Choroid plexus epithelial cell (primary cell): ENCODE data around the gene ZNF827.

Experiments
- DNase-seq: peaks from one replicate; pipeline ENCODE4 v3.0.0-alpha.2; 2010; ENCODE audit warnings: low read depth
- H3K4me3 ChIP-seq: 2 replicates; pipeline ENCODE4 v1.5.1; 2011; ENCODE audit warnings: low read depth, mild to moderate bottlenecking, control low read depth, low read length, moderate library complexity
- TF ChIP-seq, protein P1 (sequence below): conservative IDR thresholded peaks from 2 replicates; pipeline ENCODE4 v1.5.1; 2011; ENCODE audit warnings: low read depth, mild to moderate bottlenecking, control low read depth, inconsistent platforms, low read length, moderate library complexity

Gene ZNF827

DNA sequence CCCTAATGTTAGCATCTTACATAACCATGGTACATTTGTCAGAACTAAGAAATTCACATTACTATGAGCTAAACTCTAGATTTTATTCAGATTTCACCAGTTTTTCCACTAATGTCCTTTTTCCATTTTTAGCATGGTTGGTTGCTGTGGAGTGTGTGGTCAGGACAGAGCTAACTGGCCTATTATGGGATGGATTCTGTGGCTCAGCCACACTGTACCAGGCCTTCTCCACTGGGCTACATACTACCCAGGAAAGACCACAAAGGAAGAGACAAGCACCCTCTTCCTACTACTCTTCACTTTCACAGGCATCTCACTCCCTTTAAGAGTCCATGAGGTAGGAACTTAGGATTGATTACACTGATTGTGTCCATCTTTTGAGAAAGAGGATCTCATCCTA is 67.4 kb downstream of the ZNF827 start:
- TF ChIP-seq, protein P1, sequence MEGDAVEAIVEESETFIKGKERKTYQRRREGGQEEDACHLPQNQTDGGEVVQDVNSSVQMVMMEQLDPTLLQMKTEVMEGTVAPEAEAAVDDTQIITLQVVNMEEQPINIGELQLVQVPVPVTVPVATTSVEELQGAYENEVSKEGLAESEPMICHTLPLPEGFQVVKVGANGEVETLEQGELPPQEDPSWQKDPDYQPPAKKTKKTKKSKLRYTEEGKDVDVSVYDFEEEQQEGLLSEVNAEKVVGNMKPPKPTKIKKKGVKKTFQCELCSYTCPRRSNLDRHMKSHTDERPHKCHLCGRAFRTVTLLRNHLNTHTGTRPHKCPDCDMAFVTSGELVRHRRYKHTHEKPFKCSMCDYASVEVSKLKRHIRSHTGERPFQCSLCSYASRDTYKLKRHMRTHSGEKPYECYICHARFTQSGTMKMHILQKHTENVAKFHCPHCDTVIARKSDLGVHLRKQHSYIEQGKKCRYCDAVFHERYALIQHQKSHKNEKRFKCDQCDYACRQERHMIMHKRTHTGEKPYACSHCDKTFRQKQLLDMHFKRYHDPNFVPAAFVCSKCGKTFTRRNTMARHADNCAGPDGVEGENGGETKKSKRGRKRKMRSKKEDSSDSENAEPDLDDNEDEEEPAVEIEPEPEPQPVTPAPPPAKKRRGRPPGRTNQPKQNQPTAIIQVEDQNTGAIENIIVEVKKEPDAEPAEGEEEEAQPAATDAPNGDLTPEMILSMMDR: no peak
- no peak overlapping the region for H3K4me3 ChIP-seq
- no peak for DNase-seq

DNA sequence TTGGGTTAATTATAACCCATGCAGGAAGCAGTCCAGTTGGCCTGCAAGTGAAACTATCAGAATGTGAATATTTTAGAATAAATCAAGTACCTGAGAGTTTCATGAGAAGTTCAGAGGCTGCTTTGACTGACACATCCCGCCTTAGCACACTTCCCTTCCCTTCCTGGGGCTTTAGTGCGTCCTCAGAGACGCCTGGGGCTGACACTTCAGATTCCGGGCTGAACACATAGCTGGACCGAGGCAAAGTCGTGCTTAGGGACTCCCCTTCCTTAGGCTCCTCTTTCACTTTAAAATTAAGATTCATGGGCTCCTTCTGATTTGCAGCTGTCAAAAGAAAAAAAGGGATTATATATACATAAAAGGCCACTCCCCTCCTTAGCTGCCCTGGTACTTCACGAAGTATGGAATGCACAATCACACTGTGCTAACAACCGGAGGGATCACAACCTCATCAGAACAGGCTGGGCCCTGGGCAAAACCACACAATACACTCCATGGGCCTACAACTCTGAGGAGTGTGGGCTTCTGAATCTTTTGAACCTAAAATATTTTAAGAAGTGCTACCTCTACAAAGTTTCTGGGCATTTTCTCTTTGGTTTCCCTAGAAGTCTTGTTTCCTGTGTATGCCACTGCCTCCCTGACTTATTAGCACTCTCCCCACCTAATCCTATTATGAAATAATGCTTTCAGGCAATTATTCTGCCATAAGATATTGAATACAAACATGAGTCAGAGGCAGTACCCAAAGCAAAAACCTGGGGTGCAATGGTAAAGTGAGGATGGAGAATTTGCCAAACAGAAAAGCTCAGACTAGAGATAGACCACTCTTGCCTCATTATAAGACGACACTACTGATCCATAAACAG is 68.2 kb downstream of the ZNF827 start:
- DNase-seq: no peak
- TF ChIP-seq, protein P1: no peak
- H3K4me3 ChIP-seq: no peak overlapping the region

DNA sequence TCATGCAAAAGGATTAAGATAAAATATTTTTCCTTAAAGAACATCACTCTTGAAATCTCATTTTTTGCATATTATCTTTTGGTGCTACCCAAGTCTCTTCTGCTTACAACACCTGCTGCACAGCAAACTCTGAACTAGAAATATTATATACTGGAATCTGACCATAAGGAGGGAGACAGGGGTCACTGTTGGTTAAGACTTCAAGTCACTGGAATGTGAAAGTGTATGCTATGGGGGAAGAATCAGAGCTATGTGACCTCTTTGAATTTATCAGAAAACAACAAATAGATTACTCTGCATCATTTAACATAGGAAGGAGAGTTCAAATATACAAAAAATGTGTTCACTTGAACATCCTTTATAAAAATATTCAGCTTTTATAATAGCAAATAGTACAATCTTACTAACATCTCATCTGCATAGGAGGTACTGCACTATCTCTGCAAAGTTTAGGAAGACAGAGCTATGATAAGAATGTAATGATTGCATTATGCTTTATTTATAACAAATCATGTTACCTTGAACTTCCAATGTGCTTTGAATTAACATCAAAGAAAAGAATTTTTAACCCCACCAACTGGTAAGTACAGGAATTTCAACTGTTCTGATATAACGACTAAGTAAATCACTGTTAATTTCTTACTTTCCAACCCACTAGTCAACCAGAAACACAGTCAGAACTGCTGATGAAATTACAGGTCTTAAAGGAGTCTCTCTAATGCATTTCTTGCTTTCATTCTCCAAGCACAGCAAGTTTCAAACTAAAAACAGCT is 69.8 kb downstream of the ZNF827 start:
- TF ChIP-seq, protein P1: peak; percentile 36
- no peak overlapping the region for H3K4me3 ChIP-seq
- peak; percentile 55 for DNase-seq

DNA sequence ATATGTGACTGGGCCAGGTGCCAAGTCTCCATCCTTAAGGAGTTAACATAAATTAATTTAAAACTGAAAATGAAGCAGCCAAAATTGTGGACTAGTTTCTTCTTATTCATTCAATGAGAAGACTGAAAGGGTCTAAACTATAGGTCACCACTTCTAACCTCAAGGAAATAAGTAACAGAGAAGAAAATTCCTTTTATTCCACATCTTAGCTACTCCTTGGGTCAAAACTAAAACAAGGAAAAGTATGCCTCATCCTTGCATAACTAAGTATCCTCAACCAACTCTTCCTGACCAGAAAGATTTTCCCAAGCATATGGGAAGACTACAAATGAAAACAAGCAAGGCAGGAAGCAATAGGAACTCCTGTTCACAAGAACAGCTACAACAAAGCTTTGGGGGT is 71.2 kb downstream of the ZNF827 start:
- DNase-seq: no peak
- H3K4me3 ChIP-seq: no peak overlapping the region

DNA sequence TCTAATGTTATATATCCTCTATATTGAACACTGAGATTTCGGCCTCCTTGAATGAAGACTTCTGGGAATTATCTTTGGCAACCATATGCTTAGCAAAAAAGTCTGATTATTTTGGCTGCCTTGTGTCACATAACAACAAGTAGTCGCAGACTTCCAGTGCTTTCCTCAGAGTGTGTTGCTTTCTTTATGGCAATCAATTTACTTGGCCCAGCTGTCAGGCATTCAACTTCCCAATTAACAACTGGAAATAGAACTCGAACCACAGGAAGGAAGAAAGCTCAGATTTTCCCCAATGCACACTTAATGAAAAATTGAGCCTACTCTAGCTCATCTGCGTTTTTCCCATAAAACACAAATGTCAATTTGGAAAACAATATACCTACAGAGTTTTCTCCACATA is 71.6 kb downstream of the ZNF827 start:
- TF ChIP-seq, protein P1: no peak

More for the DNA sequence above, 71.2 kb downstream of the ZNF827 start:
- TF ChIP-seq, protein P1: no peak

DNA sequence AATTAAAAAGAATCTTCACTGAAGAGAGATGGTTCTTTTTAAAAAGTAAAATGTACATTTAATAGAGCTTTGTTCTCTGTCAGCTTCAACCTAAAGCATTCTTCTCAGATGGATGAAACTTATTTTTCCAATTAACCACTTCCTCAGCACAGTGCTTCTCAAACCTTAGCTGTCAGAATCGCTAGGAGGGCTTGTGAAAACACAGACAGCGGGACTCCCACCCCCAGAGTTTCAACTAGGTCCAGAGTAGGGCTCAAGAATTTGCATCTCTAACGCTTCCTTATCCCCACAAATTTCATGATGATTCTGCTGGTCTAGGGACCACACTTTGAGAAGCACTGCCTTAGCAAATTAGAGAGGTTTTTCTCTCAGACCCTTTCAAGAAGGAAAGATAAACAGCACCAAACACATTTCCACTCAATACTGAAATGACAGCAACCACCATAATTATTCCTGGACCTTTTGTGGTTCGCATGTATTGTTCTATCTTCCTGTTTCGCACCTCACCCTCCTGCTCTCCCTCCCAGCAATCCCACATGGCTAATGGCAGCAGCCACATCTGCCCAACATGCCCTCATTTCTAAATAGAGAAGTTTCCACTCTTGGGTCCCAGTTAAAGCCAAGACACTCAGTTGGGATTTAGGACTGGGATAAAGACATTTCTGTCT is 73.2 kb downstream of the ZNF827 start:
- no peak overlapping the region for H3K4me3 ChIP-seq
- TF ChIP-seq, protein P1: no peak
- no peak for DNase-seq

More for the DNA sequence above, 71.6 kb downstream of the ZNF827 start:
- DNase-seq: no peak
- no peak overlapping the region for H3K4me3 ChIP-seq
